Activated CD4-positive, alpha-beta T cell treated with anti-CD3 and anti-CD28 coated beads, Interleukin-2, amount 50 U/mL, for 4 hours (primary cell): ENCODE data around the gene OTUD1.

Experiments used
- DNase-seq, 2 experiments: peaks; one replicate each; pipeline ENCODE4 v3.0.0-alpha.2; 2020

Gene OTUD1

DNA sequence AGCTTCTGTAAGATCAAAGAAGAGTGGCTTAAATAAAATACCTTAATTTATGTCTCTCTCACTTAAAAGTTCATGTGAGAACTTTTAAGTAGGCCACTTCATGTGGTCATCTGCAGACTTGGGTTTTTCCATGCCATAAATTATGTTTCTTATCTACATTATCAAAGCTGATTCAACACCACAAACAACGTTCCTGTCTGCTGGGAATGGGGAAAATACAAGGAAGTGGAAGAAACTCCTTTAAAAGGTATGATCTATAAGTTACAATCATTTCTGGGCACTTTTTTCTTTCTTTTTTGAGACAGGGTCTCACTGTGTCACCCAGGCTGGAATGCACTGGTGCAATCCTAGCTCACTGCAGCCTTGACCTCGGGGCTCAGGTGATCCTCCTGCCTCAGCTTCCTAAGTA lies 16.9 kb upstream of the OTUD1 start:
- DNase-seq, result no peak

DNA sequence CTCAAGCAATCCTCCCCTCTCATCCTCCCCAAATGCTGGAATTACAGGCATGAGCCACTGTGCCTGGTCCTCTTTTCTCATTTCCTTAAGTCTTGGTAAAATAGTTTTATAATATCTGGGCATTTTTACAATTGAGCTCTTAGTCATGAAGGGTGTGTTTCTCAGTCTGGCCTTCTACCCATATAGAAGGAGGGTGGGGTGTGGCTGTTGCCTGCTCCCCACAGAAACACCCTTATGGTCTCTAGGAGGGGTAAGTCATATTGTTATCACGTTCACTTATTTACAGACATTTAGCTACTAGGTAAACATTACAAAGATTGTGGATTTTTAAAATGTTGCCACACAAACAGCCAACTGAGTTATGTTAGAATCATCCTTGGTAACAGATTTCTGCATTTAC lies 6.7 kb upstream of the OTUD1 start:
- DNase-seq, result no peak

- DNase-seq, result no peak
Observed at GRCh38 chr10:23432639-23433038, 6.2 kb upstream of the OTUD1 start.

- DNase-seq, result no peak
Observed at GRCh38 chr10:23433701-23434100, 5.2 kb upstream of the OTUD1 start.

DNA sequence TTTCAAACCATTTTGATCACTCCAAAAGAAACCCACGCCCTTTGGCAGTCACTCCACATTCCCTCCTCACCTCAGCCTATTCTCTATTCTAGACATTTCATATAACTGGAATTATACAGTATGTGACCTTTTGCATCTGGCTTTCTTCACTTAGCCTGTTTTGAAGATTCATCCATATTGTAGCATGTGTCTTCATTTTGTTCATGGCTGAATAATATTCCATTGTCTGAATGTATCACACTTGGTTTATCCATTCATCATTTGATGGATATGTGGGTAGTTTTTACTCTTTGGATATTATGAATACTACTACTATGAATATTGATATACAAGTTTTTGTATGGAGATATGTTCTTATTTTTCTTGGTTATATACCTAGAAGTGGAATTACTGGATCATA lies 3.5 kb upstream of the OTUD1 start:
- no peak for DNase-seq

GRCh38 chr10:23436983-23437382 lies 1.9 kb upstream of the OTUD1 start:
- no peak for DNase-seq

DNA sequence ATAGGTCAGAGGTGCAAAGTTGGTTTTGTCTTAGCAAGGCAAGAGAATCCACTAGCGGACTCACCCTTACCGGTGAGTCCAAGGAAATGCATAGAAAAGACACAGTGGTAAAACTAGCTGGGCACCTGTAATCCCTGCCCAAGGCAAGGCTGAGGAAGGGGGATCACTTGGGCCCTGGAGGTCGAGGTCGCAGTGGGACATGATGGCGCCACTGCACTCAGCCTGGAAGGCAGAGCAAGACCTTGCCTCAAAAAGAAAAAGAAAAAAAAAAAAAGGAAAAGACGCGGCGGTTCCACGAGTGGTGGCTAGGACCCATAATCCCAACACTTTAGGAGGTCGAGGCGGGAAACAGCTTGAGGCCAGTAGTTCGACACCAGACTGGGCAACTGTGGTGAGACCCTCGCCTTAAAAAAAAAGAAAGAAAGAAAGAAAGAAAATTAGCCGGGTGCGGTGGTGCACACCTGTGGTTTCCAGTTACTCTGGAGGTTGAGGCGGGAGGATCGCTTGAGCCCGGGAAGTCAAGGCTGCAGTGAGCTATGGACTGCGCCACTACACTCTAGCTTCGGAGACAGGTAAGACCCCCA lies 820 bp upstream of the OTUD1 start:
- no peak for DNase-seq

GRCh38 chr10:23439452-23439960 lies 631 bp downstream of the OTUD1 start:
- DNase-seq, result peak in 1 of 2 experiments; percentile 25

DNA sequence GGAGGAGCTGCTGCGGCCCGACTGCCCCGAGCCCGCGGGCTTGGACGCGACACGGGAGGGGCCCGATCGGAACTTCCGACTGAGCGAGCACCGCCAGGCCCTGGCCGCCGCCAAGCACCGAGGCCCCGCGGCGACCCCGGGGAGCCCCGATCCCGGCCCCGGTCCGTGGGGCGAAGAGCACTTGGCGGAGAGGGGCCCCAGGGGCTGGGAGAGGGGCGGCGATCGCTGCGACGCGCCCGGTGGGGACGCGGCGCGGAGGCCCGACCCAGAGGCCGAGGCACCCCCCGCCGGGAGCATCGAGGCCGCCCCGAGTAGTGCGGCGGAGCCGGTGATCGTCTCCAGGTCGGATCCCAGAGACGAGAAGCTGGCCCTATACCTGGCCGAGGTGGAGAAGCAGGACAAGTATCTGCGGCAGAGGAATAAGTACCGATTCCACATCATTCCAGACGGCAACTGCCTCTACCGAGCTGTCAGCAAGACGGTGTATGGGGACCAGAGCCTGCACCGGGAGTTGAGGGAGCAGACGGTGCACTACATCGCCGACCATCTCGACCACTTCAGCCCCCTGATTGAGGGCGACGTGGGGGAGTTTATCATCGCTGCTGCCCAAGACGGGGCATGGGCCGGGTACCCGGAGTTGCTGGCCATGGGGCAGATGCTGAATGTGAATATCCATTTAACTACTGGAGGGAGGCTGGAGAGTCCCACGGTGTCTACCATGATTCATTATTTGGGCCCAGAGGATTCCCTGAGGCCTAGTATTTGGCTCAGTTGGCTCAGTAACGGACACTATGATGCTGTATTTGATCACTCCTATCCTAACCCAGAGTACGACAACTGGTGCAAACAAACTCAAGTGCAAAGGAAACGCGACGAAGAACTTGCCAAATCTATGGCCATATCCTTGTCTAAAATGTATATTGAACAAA lies 1.4 kb downstream of the OTUD1 start:
- peak; percentile 14 to 17 for DNase-seq

- DNase-seq, result no peak
Observed at GRCh38 chr10:23441251-23441650, 2.4 kb downstream of the OTUD1 start.

GRCh38 chr10:23442936-23443335 lies 4.1 kb downstream of the OTUD1 start:
- DNase-seq, result no peak

DNA sequence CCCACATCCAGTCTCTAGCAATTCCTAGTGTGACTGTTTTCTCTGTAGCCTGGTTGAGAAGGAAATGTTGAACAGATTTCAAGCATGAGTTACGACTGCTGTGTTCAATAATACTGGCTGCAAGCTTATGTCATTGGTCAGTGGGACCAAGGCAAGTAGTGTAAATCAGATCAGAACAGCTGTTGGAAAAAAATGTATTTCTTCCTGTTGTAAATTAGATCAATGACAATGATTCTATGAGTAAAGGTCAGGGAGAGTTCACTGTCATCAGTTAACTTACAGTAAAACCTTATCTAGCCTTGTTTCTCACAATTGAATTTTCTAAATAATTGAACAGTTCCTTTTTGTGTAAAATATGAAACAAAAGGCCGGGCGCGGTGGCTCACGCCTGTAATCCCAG lies 6.7 kb downstream of the OTUD1 start:
- DNase-seq, result no peak

GRCh38 chr10:23448323-23448722 lies 9.4 kb downstream of the OTUD1 start:
- no peak for DNase-seq

DNA sequence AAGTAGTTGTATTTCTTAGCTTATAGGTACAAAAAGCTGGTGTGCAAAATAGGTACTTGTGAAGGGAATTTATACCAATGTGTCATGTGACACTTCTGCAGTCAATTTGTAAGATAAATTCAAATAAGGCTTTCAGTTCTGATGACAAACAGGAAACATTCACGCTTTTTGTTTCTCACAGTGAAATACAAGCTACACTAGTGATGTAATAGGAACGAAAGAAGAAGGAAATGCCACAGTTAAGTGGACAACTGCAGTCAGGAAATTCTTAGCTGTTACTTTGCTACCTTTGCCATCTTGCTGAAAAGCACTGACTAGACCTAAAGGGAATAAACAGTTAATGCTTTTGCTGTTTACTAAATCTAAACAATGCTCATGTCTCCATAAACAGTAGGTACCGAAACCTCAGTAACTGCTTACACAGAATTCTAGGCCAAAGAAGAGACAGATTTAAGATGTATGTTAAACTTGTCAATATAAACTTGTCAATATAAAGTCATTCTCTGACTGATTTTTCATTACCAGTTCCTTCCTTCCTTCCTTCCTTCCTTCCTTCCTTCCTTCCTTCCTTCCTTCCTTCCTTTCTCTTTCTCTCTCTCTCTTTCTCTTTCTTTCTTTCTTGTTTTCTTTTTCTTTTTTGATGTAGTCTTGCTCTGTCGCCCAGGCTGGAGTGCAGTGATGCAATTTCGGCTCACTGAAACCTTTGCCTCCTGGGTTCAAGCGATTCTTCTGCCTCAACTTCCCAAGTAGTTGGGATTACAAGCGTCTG lies 10.1 kb downstream of the OTUD1 start:
- DNase-seq, result no peak

DNA sequence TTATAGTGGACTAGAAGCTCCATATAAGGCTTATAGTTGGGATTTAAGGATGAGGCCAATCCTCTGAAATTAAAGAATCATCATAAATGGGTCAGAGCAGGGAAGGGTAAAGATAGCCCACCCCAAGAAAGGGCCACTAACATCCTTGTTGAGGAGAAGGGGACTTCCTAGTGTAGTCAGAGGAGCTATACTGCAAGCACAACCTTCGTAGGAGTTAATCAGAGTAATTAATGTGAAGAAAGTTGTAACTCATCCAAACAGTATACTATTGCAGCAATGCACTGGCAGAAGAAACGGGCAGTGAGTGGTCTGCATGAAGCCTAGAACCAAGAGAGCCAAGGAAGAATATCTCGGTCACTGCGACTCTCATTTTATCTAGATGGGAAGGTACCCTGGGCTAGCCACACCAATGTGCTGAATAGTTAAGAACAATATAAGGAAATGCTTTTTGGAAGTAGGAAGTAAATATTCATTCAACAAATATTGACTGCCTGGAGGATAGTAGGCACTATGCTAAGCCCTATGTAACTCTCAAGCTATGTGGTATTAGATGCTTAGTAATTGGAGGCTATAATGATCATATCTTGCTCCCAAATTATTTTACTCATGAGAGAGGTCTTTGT lies 13.3 kb downstream of the OTUD1 start:
- DNase-seq, result no peak

DNA sequence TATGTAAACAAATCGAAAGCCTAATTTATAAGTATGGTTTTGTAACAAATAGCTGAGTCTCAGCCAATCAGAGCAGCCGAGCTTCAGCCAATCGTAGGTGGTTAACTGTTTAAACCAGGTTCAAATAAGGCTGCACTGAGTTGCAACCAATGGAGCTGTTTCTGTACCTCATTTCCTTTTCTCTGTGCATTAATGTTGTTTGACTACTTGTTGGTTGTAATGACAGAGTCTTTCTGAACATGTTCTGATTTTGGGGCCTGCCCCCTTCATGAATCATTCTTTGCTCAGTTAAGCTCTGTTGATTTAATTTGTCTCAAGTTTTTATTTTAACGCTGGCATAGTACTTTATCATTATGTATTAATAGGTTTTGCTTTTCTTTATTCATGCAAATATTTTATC lies 14.6 kb downstream of the OTUD1 start:
- DNase-seq, result no peak

DNA sequence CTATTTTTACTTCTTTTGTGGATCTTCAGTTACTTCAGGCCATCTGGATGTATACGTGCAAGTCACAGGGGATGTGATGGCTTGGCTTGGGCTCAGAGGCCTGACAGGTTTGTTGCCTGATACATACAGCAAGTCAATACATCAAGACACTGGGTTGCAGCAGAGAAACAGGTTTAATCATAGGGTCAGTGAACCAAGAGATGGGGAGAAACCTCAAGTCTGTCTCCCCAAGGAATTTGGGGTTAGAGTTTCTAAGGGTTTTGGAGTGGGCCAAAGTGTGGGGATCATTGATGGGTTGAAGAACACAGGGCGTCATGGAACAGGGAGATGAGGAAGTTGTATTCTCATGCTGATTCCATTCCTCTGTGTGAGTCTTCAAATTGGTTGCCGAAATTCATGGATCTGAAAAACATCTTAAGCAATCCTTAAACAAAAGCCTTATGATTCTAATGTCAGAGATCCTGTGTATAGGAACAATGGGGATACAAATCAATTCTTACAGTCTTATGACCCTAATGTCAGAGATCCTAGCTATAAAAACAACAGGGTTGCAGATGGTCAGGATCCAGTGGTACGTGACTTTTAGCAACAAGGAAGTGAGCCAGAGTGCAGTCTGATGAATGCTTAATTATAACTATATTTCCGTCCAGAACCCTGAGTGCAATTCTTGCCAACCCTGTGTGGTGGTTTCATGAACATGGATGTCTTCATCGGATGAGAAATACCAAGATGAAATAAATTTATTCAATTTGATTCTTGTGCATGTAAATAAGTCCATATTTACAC lies 18.9 kb downstream of the OTUD1 start:
- DNase-seq, result no peak

GRCh38 chr10:23459308-23459939 lies 20.5 kb downstream of the OTUD1 start:
- no peak for DNase-seq

- DNase-seq, result no peak
Observed at GRCh38 chr10:23461557-23461956, 22.7 kb downstream of the OTUD1 start.

- DNase-seq, result no peak
Observed at GRCh38 chr10:23467012-23467411, 28.1 kb downstream of the OTUD1 start.

GRCh38 chr10:23467548-23467947 lies 28.7 kb downstream of the OTUD1 start:
- DNase-seq, result no peak
